Ishikawa (cell line): ENCODE results near the gene NLGN1.

Experiments used
- CEBPB ChIP-seq: IDR thresholded peaks from 2 replicates; pipeline ENCODE4 v1.6.1; 2012
- CREB1 ChIP-seq: IDR thresholded peaks from 2 replicates; pipeline ENCODE4 v1.6.1; 2012; ENCODE audit warnings: low read depth
- EGR1 ChIP-seq: IDR thresholded peaks from 2 replicates; pipeline ENCODE4 v1.6.1; 2012
- EP300 ChIP-seq: IDR thresholded peaks from 2 replicates; pipeline ENCODE4 v1.6.1; 2012; ENCODE audit warnings: borderline replicate concordance
- FOXM1 ChIP-seq: IDR thresholded peaks from 2 replicates; pipeline ENCODE4 v1.6.1; 2012; ENCODE audit warnings: low read depth, borderline replicate concordance
- NFIC ChIP-seq: IDR thresholded peaks from 2 replicates; pipeline ENCODE4 v1.6.1; 2012
- RAD21 ChIP-seq: IDR thresholded peaks from 2 replicates; pipeline ENCODE4 v1.6.1; 2012; ENCODE audit warnings: low read depth
- TAF1 ChIP-seq: IDR thresholded peaks from 2 replicates; pipeline ENCODE4 v1.6.1; 2012; ENCODE audit warnings: low read depth, mild to moderate bottlenecking
- TCF12 ChIP-seq: IDR thresholded peaks from 2 replicates; pipeline ENCODE4 v1.6.1; 2012; ENCODE audit warnings: low read depth
- TEAD4 ChIP-seq: IDR thresholded peaks from 2 replicates; pipeline ENCODE4 v1.6.1; 2012
- YY1 ChIP-seq: IDR thresholded peaks from 2 replicates; pipeline ENCODE4 v1.6.1; 2012; ENCODE audit warnings: low read depth
- ZBTB7A ChIP-seq: IDR thresholded peaks from 2 replicates; pipeline ENCODE4 v1.6.1; 2012; ENCODE audit warnings: low read depth
- TF ChIP-seq, protein P1 (sequence below): IDR thresholded peaks from 2 replicates; pipeline ENCODE4 v1.6.1; 2012; ENCODE audit warnings: low read depth, mild to moderate bottlenecking
- TF ChIP-seq, protein P2 (sequence below): IDR thresholded peaks from 2 replicates; pipeline ENCODE4 v1.6.1; 2012
- TF ChIP-seq, protein P3 (sequence below): IDR thresholded peaks from 2 replicates; pipeline ENCODE4 v1.6.1; 2012

The NLGN1 gene

DNA sequence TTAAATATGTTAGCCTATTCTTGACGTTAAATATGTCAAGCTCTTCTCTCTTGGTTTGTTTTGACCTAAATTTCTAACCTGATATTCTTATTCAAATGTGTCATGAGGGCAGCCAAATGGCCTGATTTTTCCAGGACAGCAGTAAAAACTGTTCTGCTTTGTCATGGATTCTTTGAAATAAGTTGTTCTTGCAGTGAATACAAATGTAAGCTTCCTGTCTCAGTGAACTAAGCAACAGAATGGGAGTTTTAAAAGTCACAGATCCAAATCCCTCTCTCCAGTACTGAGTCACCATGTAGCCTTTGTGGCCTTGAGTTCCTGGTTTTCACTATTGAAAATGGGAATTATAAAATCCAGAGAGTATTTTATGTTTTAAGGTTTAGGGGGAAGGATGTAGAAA lies 301.8 kb downstream of the NLGN1 start:
- TF ChIP-seq, protein P1, sequence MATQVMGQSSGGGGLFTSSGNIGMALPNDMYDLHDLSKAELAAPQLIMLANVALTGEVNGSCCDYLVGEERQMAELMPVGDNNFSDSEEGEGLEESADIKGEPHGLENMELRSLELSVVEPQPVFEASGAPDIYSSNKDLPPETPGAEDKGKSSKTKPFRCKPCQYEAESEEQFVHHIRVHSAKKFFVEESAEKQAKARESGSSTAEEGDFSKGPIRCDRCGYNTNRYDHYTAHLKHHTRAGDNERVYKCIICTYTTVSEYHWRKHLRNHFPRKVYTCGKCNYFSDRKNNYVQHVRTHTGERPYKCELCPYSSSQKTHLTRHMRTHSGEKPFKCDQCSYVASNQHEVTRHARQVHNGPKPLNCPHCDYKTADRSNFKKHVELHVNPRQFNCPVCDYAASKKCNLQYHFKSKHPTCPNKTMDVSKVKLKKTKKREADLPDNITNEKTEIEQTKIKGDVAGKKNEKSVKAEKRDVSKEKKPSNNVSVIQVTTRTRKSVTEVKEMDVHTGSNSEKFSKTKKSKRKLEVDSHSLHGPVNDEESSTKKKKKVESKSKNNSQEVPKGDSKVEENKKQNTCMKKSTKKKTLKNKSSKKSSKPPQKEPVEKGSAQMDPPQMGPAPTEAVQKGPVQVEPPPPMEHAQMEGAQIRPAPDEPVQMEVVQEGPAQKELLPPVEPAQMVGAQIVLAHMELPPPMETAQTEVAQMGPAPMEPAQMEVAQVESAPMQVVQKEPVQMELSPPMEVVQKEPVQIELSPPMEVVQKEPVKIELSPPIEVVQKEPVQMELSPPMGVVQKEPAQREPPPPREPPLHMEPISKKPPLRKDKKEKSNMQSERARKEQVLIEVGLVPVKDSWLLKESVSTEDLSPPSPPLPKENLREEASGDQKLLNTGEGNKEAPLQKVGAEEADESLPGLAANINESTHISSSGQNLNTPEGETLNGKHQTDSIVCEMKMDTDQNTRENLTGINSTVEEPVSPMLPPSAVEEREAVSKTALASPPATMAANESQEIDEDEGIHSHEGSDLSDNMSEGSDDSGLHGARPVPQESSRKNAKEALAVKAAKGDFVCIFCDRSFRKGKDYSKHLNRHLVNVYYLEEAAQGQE: no peak
- TF ChIP-seq NFIC (no peak), YY1 (no peak), EP300 (no peak)

DNA sequence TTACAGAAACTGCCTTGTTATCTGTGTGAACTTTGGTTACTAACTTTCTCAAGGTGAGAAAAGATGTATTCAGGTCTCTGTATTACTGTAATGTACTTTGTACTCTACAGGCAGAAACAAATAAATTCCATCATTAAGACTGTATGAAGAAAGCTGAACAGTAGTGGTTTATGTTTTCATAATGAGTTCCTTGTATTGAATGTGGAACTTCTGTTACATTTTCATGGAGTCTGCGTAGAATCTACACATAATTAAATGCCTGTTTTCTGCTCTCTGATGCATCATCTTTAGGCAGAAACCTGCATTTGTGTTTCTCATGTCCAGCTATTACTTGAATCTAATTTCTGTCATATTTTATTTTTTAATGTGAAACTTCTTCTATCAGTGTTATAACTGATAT lies 302.8 kb downstream of the NLGN1 start:
- TF ChIP-seq, protein P2, sequence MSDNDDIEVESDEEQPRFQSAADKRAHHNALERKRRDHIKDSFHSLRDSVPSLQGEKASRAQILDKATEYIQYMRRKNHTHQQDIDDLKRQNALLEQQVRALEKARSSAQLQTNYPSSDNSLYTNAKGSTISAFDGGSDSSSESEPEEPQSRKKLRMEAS: no peak

DNA sequence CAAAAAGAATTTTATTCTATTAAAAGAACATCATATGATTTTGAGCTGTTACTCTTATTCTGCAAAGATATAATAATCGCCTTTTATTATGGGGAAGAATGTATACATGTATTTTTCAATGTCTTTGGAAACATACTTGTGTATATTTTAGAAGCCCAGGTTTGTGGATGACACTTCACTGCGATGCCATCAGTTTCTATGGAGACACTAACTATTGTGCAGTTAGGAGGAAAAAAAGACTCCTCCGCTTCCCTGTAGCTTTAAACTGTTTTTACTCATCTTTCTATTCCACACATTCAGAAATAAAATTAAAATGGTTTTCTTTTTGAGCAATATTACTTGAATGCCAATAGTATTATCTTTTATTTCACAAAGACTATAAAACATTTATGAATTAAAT lies 305.0 kb downstream of the NLGN1 start:
- TF ChIP-seq FOXM1 (no peak), ZBTB7A (no peak), EGR1 (no peak), CEBPB (no peak), TEAD4 (no peak), EP300 (no peak), RAD21 (no peak), TCF12 (no peak), YY1 (no peak), NFIC (no peak), TAF1 (no peak), CREB1 (no peak)
- TF ChIP-seq, protein P1: no peak
- TF ChIP-seq, protein P2: no peak
- TF ChIP-seq, protein P3, sequence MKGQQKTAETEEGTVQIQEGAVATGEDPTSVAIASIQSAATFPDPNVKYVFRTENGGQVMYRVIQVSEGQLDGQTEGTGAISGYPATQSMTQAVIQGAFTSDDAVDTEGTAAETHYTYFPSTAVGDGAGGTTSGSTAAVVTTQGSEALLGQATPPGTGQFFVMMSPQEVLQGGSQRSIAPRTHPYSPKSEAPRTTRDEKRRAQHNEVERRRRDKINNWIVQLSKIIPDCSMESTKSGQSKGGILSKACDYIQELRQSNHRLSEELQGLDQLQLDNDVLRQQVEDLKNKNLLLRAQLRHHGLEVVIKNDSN: no peak

DNA sequence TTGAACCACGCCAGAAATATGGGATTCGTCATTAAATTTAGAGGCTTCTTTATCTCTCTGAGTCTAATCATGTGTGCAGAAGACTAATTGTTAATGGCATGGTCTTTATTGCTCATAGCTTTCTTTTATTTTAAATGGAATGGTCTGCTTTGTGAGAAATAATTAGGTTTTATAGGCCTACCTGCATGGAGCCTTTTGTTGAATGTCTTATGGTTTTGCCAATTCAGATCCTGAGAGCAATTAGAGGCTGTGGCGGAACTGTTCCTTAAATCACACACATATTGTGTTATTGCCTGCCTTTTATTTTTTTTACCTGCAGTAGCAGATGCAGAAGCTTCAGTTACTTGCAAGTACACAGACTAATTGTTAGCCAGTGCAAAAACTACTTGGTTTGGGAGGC lies 306.2 kb downstream of the NLGN1 start:
- no peak for TF ChIP-seq EP300
- no peak for TF ChIP-seq TAF1
- TF ChIP-seq TCF12: no peak
- TF ChIP-seq NFIC: no peak
- TF ChIP-seq, protein P3: no peak
- TF ChIP-seq ZBTB7A: no peak
- TF ChIP-seq EGR1: no peak
- TF ChIP-seq, protein P2: no peak
- TF ChIP-seq YY1: no peak
- TF ChIP-seq TEAD4: no peak
- TF ChIP-seq CEBPB: no peak
- TF ChIP-seq, protein P1: no peak
- TF ChIP-seq RAD21: no peak
- TF ChIP-seq CREB1: no peak
- TF ChIP-seq FOXM1: no peak

DNA sequence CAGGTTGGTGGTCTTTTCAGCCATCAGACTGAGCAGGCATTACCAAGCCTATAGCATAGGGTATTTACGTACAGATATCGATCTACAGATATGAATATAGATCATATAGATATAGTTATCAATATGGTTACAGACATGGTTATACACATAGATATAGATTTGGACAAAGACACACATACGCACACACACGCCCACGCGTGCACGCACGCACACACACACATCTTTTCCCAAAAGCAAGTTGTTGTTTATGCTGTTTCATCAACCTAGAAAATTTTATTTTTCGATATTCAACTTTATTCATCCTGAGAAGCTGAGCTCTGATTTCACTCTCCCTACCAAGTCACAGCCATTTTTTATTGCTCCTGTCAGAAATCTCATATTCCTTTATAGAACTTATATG lies 309.1 kb downstream of the NLGN1 start:
- no peak for TF ChIP-seq EP300
- no peak for TF ChIP-seq YY1
- no peak for TF ChIP-seq FOXM1
- TF ChIP-seq RAD21: no peak
- TF ChIP-seq EGR1: no peak
- no peak for TF ChIP-seq TEAD4
- TF ChIP-seq NFIC: no peak
- TF ChIP-seq ZBTB7A: no peak
- no peak for TF ChIP-seq CREB1
- TF ChIP-seq CEBPB: no peak
- TF ChIP-seq, protein P2: no peak
- TF ChIP-seq TCF12: no peak
- no peak for TF ChIP-seq TAF1
- TF ChIP-seq, protein P3: no peak
- TF ChIP-seq, protein P1: no peak
